Frontal cortex (tissue), 4 donors: Measurements from ENCODE around the gene MED12L. TPM values are rescaled to one million over a fixed set of nuclear protein-coding genes. Genes with fewer than 3 reads are reported as not detected.

ENCODE experiments used
- DNase-seq, 2 donors: peaks; one replicate each; pipeline ENCODE4 v3.0.0; 2012; ENCODE audit warnings: low spot score in 2 of 2
- FAIRE-seq: peaks from 2 replicates; lab custom pipeline; 2012; peaks lifted over from hg19 to GRCh38; lab: Jason Lieb, UNC
- small RNA-seq: library from RNA; depleted of rRNA; stranded (forward); fragments of <200 nt; gene quantifications from one replicate; pipeline ENCODE3, GENCODE V24; 2014
- total RNA-seq: library from RNA; depleted of rRNA; stranded (reverse); fragments of >200 nt; gene quantifications from one replicate; pipeline ENCODE4 v1.2.3, GENCODE V29; 2014
- donor health status: control.
- donor health status: control.
- donor health status: control.

The MED12L gene
- total RNA-seq, 1 donor from 2014 or later: 6.1 TPM

DNA sequence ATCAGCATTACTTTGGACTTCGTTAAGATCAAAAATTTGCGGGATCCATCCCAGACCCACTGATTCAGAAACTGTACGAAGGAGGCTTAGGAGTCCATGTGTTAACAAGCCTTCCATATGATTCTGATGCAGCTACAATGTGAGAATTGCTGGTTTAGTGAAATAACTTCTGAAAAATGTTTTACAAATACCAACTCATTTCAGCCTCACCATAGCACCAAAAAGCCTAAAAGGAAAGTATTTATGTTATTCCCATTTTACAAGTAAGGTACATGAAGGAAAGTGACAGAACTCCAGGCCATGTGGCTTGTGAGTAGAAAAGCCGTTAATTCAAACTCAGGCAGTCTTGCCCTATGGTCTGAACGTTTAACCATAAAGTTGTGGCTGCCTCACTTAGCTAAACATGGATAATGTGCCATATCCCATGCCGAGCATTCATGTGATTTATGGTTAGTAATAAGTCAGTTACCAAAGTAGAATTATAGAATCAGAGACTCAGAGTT is 376.9 kb downstream of the MED12L start:
- DNase-seq (no peak), FAIRE-seq (no peak)

DNA sequence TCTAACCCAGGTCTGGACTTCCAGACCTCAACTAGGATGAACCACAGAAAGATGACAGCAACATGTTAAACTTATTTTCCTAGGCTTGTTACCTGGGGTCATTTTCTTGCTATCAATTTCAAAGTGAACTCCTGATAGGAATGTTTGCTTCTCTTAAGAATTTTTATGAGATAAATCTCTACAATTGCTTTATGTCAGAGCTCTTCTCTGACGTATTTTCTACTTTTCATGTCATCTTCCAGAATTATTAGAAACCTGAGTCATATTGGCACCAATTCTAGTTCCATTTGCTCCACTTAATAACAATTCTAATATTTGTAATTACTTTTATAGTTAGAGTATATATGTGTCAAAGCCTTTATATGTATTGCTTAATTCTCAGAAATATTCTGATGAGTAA is 377.5 kb downstream of the MED12L start:
- FAIRE-seq (no peak), DNase-seq (no peak)

DNA sequence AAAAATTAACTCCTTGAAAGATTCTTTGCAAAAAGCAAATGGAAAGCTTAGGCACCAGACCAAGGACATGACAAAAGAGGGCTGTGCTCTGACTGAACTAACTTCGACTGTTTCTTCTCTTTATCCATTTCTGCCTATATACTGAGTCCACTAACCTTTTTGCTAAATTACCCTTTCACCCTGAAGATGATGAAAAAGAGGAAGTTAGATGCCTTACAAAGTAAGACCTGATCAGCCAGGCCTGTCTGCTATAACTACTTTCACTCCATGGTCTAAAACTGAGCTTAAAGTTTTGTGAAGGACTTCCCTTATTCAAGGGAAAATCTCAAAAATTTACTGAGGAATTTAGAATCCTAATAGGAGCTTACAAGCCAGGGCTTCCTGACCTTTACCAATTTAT is 381.6 kb downstream of the MED12L start:
- FAIRE-seq (no peak), DNase-seq (no peak)

DNA sequence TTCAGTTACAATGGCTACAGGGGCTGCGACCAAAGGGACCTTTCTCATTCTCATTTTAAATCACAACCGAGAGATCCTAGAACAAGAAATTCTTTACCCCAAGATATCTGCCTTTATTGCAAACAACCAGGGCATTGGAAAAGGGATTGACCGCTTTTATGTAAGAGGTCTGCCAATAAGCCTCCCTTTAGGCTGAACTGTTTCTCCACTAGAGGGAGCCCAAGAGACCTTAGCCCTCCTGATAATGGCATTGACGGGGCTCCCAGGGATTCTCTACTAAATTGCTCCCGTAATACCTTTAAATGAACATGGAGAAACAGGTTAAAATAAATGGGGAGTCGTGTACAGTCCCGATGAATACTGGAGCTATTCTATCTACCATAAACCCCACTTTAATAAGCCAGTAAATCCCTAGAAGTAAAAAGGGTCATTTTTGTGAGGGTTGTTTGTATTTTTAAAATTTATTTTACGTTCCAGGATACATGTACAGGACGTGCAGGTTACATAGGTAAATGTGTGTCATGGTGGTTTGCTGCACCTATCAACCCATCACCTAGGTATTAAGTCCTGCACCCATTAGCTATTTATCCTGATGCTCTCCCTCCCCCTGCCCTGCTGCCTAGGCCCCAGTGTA is 382.9 kb downstream of the MED12L start:
- no peak for FAIRE-seq
- DNase-seq: no peak

DNA sequence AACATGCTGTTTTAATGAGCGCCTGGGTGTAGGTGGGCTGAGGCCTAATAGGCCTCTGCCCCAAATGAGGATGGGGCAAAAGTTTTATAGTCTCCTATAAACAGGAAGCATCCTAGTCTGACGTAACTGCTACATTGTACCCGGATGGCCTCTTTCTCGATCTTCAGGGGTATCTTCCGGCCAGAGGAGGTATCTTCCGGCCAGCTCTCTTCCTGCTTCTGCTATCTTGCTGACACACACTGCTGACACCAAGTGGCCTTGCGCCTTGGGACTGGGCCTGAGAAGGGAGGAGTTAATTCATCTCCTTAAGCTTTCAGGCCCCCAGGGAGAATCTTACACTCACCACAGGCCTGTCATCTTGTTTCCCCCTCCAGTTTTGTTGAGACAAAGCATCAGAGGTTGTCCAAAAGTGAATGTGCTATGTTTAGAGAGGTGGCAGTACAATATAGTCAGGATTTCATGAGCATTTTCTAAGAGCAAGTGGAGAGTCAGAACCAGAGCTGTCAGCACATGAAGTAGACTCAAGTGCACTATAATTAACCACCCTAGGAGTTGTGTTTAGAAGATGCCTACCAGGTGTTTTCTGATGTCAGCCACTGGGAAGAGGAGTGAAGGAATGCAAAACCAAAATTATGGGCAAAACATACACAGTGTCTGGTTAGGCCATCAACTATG is 391.0 kb downstream of the MED12L start:
- FAIRE-seq (no peak), DNase-seq (no peak)

DNA sequence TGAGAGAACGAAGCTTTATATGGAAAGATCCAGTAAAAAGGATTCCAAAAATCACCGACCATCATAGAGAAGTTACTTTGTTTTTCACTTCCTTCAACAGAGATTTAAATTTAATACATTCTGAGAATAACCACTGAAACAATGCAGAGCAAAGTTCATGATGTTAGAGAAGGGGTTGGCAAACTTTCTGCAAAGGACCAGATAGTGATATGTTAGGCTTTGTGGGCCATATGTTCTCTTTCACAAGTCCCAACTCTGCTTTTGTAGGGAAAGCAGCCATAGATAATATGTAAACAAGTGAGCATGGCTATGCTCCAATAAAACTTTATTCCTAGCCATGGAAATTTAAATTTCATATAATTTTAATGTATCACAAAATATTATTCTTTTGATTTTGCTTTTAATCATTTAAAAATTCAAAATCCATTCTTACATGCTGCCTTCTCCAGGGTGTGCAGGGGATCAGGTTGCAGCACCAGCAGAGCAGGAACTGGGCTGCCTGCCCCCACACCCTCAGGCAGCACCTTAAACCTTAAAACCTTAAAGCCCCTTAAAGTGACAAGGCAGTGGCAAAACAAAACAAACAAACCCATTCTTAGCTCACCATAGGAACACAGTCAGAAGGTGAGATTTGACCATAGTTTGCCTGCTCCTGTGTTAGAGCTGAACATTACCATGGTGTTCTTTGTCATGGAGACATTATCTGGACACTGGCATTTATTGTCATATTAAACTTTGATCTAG is 392.3 kb downstream of the MED12L start:
- DNase-seq (no peak), FAIRE-seq (no peak)

DNA sequence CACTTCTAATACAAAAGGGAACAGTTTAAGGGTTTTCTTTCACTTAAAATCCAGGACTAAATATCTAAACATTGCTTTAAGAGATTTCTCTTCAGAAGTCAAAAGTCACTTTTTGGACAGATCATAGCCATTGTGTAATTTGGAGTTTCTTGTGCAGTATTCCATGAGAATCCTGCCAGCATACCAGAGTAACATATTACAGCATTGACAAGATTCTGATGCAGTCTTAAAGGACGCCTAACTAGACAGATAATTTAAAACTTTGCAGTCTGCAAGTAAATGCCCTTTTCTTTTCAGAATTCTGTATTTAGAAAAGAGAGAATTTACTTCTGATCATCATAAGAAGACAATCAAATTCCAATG is 392.9 kb downstream of the MED12L start:
- no peak for DNase-seq
- no peak for FAIRE-seq

DNA sequence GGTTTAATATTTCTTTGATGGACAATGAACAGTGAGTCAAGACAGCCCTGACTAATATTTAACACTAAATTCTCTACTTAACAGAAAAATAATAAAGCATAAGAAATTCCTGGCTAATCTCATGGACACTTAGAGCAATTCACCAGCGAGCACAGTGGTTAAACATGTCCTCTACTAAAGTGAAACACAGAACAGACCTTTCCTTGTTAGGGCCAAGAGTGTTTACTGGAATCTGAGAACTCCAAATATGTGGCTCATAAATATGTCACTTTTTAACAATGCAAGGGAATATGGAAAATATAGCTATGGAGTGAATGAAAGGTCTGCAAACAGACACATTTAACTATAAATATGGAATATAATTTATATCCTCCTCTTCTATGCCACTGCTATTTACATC is 394.0 kb downstream of the MED12L start:
- DNase-seq (no peak), FAIRE-seq (no peak)

DNA sequence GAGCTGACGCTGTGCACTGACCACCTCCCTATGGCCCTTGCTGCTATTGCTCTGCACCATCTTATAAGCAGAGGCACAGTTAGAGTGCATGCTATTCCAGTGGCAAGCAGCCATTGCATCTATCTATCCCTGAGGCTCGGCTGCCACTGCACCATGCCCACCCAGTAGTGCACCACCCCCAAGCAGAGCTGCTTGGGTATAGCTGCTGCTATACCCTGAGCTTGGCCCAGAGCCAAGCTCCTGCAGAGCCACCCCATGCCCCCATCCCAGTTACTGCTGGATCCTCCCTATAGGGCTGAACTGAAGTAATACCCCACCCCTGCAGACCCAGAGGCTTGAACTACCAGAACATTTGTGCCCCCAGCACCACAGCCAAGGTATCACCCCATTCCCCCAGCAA is 395.0 kb downstream of the MED12L start:
- FAIRE-seq: no peak

DNA sequence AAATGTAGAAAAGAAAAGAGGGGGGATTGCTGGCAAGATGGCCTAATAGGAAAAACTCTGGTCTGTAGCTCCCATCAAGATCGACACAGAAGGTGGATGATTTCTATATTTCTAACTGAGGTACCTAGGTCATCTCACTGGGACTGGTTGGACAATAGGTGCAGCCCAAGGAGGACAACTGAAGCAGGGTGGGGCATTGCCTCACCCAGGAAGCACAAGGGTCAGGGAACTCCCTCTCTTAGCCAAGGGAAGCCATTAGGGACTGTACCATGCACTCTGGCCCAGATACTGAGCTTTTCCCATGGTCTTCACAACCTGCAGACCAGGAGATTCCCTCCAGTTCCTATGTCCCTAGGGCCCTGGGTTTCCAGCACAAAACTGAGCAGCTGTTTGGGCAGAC is 398.0 kb downstream of the MED12L start:
- DNase-seq: no peak
- no peak for FAIRE-seq

More for the DNA sequence above, 395.0 kb downstream of the MED12L start:
- no peak for DNase-seq

DNA sequence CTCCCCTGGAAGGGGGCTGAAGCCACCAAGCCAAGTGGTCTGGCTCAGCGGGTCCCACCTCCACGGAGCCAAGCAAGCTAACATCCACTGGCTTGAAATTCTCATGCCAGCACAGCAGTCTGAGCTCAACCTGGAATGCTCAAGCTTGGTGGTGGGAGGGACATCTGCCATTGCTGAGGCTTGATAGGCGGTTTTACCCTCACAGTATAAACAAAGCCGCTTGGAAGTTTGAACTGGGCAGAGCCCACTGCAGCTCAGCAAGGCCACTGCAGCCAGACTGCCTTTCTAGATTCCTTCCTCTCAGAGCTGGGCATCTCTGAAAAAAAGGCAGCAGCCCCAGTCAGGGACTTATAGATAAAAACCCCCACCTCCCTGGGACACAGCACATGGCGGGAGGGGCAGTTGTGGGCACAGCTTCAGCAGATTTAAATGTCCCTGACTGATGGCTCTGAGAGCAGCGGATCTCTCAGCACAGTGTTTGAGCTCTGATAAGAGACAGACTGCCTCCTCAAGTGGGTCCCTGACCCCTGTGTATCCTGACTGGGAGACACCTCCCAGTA is 398.6 kb downstream of the MED12L start:
- DNase-seq (no peak), FAIRE-seq (no peak)

Small RNA genes within 50 kb of the gene (small RNA-seq; reads per million reads assigned to genes)
- not detected for gene RNA5SP145

Other genes with a start within 250 kb of the MED12L start
- gene MINDY4B, start 180.2 kb upstream of the MED12L start, total RNA-seq: under 0.01 TPM
- gene CLRN1, start 112.9 kb upstream of the MED12L start, total RNA-seq: not detected
- not detected for gene GPR171, start 117.6 kb downstream of the MED12L start, total RNA-seq
- 1.2 TPM for gene P2RY14, start 192.9 kb downstream of the MED12L start, total RNA-seq
- gene GPR87, start 231.2 kb downstream of the MED12L start, total RNA-seq: not detected
- 1.6 TPM for gene P2RY13, start 243.9 kb downstream of the MED12L start, total RNA-seq